Trophoblast cell (in vitro differentiated cells and primary cell): Measurements from ENCODE around the gene AGBL5.
A peak's percentile ranks its signal among the peaks of the same experiment; 100 is the strongest.

Source experiments
- DNase-seq, 2 donors: peaks; one replicate each; pipeline ENCODE4 v3.0.0-alpha.2; 2016
- H2AFZ ChIP-seq: 2 replicates; pipeline ENCODE4 v1.6.1; 2013; ENCODE audit warnings: low read length, moderate library complexity, mild to moderate bottlenecking; ENCODE audit not compliant: insufficient read depth, poor library complexity
- H2AK5ac ChIP-seq: 2 replicates; pipeline ENCODE4 v1.6.1; 2013; ENCODE audit warnings: mild to moderate bottlenecking, low read length
- H2BK120ac ChIP-seq: 2 replicates; pipeline ENCODE4 v1.6.1; 2013; ENCODE audit warnings: low read length, mild to moderate bottlenecking, moderate library complexity; ENCODE audit not compliant: insufficient read depth, poor library complexity
- H2BK12ac ChIP-seq: 2 replicates; pipeline ENCODE4 v1.6.1; 2013; ENCODE audit warnings: mild to moderate bottlenecking, low read length, moderate library complexity
- H2BK5ac ChIP-seq: 2 replicates; pipeline ENCODE4 v1.6.1; 2013; ENCODE audit warnings: low read length, low read depth, moderate library complexity, mild to moderate bottlenecking; ENCODE audit not compliant: poor library complexity
- H3K14ac ChIP-seq: 2 replicates; pipeline ENCODE4 v1.6.1; 2013; ENCODE audit warnings: mild to moderate bottlenecking, low read length
- H3K18ac ChIP-seq: 2 replicates; pipeline ENCODE4 v1.6.1; 2013; ENCODE audit warnings: mild to moderate bottlenecking, low read length
- H3K23ac ChIP-seq: 2 replicates; pipeline ENCODE4 v1.6.1; 2013; ENCODE audit warnings: low read length
- H3K27ac ChIP-seq: 2 replicates; pipeline ENCODE4 v1.5.1; 2013; ENCODE audit warnings: low read depth, mild to moderate bottlenecking, inconsistent platforms, low read length, moderate library complexity
- H3K27me3 ChIP-seq: 2 replicates; pipeline ENCODE4 v1.6.1; 2013; ENCODE audit warnings: inconsistent platforms, mild to moderate bottlenecking, low read length, moderate library complexity; ENCODE audit not compliant: insufficient read depth
- H3K36me3 ChIP-seq, 2 experiments: 1 replicate in 1 of 2; 2 replicates in 1 of 2; pipeline ENCODE4 v1.6.1; 2013; ENCODE audit warnings: low read length in 2 of 2, mild to moderate bottlenecking in 2 of 2, moderate library complexity in 1 of 2; ENCODE audit not compliant: insufficient read depth in 2 of 2, control insufficient read depth in 1 of 2
- H3K4ac ChIP-seq: 2 replicates; pipeline ENCODE4 v1.6.1; 2013; ENCODE audit warnings: low read depth, mild to moderate bottlenecking, low read length, moderate library complexity
- H3K4me1 ChIP-seq, 2 experiments: 1 replicate in 1 of 2; 2 replicates in 1 of 2; pipeline ENCODE4 v1.6.1; 2013; ENCODE audit warnings: low read length in 2 of 2, mild to moderate bottlenecking in 2 of 2, moderate library complexity in 1 of 2; ENCODE audit not compliant: insufficient read depth in 2 of 2, control insufficient read depth in 1 of 2
- H3K4me2 ChIP-seq: 2 replicates; pipeline ENCODE4 v1.6.1; 2013; ENCODE audit warnings: inconsistent platforms, mild to moderate bottlenecking, low read length, moderate library complexity
- H3K4me3 ChIP-seq: 2 replicates; pipeline ENCODE4 v1.5.1; 2013; ENCODE audit warnings: mild to moderate bottlenecking, low read depth, low read length, inconsistent platforms
- H3K79me1 ChIP-seq: one replicate; pipeline ENCODE4 v1.6.1; 2013; ENCODE audit warnings: low read length
- H3K79me2 ChIP-seq: 2 replicates; pipeline ENCODE4 v1.6.1; 2013; ENCODE audit warnings: low read length, mild to moderate bottlenecking; ENCODE audit not compliant: control insufficient read depth, insufficient read depth, poor library complexity
- H3K9ac ChIP-seq: 2 replicates; pipeline ENCODE4 v1.6.1; 2013; ENCODE audit warnings: mild to moderate bottlenecking, low read length
- H3K9me3 ChIP-seq: 2 replicates; pipeline ENCODE4 v1.6.1; 2013; ENCODE audit warnings: low read depth, mild to moderate bottlenecking, control low read depth, inconsistent platforms, low read length; ENCODE audit not compliant: insufficient read depth
- H4K12ac ChIP-seq: 2 replicates; pipeline ENCODE4 v1.6.1; 2013; ENCODE audit warnings: low read depth, mild to moderate bottlenecking, low read length, moderate library complexity
- H4K8ac ChIP-seq: 2 replicates; pipeline ENCODE4 v1.6.1; 2013; ENCODE audit warnings: low read depth, mild to moderate bottlenecking, low read length, moderate library complexity
- H4K91ac ChIP-seq: one replicate; pipeline ENCODE4 v1.6.1; 2013; ENCODE audit warnings: low read depth, mild to moderate bottlenecking, low read length, moderate library complexity
- WGBS: extraction: QIAGEN DNeasy Blood & Tissue Kit; methylation state at CpG from one replicate; pipeline ENCODE4 v1.1.7; 2013; ENCODE audit warnings: missing lambda C conversion rate; ENCODE audit not compliant: insufficient read length, insufficient coverage; ENCODE audit errors: extremely low coverage; 5-methylcytosine and 5-hydroxymethylcytosine counted together

AGBL5 gene

DNA sequence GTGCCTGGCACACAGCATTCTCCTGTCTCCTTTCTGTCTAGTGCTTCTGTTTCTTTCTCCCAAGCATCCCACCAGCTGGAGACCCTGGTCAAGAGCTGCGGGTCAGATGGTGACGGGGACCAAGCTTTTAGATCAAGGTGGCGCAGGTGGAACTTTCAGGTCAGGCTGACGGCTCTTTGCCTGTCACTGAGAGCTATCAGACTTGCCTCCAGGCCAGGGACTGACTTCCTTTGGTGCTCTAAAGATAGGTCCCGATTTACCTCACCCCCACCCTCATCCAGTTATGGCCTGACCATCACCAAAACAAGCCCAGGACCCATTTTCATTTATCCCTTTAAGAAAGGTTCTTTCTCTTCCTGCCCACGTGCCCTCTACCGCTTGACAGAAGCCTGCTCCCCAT, 25.8 kb downstream of the AGBL5 start:
- Histone ChIP-seq H3K23ac (no peak overlapping the region), H3K4me1 (peaks cover 7 to 12% of the 10 kb centered on the region in 2 experiments), H3K4me2 (no peak overlapping the region), H3K79me1 (peaks cover 10% of the 10 kb centered on the region), H3K27me3 (no peaks in the 10 kb centered on the region), H4K91ac (no peak overlapping the region), H2BK12ac (no peak overlapping the region), H3K4me3 (no peak overlapping the region), H3K14ac (no peak overlapping the region), H3K9ac (no peak overlapping the region), H2BK120ac (no peak overlapping the region), H2BK5ac (no peak overlapping the region), H3K18ac (no peak overlapping the region), H3K4ac (no peak overlapping the region), H3K27ac (no peak overlapping the region), H4K8ac (no peak overlapping the region), H4K12ac (no peak overlapping the region), H3K36me3 (no peaks in the 10 kb centered on the region), H3K9me3 (no peaks in the 10 kb centered on the region), H2AFZ (no peak overlapping the region), H2AK5ac (no peak overlapping the region), H3K79me2 (peaks cover 2% of the 10 kb centered on the region)
- DNase-seq: no peak
- WGBS: no CpG with 5 or more reads among the region's 7 CpGs

DNA sequence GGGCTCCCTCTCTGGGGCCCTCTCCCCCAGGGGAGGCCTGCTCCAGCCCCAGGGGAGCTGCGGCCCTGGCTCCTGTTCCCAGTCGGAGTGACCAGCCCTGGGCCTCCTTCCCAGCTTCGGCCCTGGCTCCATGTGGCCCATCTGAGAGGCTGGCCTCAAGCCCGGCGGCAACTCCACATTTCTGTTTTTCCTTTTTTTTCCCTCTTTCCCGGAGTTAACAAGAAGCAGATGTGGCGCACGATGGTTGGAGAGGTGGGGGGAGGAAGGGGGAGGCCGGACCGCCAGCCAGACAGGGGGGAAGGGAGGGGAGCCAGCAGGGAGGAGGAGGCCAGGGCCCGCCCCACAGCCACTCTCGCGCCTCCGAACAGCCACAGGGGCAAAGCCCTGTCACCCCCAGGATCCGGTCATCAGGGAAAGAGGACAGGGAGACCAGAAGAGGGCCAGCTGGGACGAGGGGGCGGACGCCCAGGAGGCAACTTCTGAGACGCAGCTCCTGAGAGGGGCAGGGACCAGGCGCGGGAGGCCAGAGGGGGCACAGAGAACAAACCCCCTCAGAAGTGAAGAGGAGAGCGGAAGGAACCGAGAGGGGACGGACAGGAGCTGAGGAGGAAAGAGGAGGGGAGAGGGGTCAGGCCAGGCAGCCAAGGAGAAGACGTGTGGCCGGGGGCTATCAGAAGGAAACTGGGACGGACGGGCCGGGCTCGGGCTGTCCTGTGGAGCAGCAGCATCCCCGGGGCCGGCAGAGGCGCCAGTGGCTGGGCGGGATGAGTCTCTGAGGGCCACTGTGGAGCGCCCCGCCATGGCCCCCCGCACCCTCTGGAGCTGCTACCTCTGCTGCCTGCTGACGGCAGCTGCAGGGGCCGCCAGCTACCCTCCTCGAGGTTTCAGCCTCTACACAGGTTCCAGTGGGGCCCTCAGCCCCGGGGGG, 27.1 kb downstream of the AGBL5 start, which contains the start of gene EMILIN1:
TSS of gene EMILIN1 (plus strand) at position 349 of the 928 bp plus-strand sequence. CDS start at position 800, 451 bp downstream.
- H3K27ac ChIP-seq: no peak within 1 kb of the TSS
- H2BK120ac ChIP-seq: no peak within 1 kb of the TSS
- no peak within 1 kb of the TSS for H3K14ac ChIP-seq
- H3K18ac ChIP-seq: no peak within 1 kb of the TSS
- H3K36me3 ChIP-seq: no peaks in the 10 kb centered on the region
- no peak within 1 kb of the TSS for H2BK5ac ChIP-seq
- H3K9me3 ChIP-seq: no peaks in the 10 kb centered on the region
- H2AFZ ChIP-seq: no peak within 1 kb of the TSS
- DNase-seq: no peak
- H3K4ac ChIP-seq: no peak within 1 kb of the TSS
- no peak within 1 kb of the TSS for H2AK5ac ChIP-seq
- H3K4me2 ChIP-seq: no peak within 1 kb of the TSS
- H3K4me1 ChIP-seq: peaks cover 3 to 8% of the 10 kb centered on the region in 2 experiments
- H3K23ac ChIP-seq: no peak within 1 kb of the TSS
- peaks cover 3% of the 10 kb centered on the region for H3K79me1 ChIP-seq
- WGBS: no CpG with 5 or more reads among the region's 41 CpGs
- H4K8ac ChIP-seq: peak within 1 kb of the TSS; percentile 32
- peak within 1 kb of the TSS; percentile 18 for H4K91ac ChIP-seq
- no peak within 1 kb of the TSS for H4K12ac ChIP-seq
- no peak within 1 kb of the TSS for H3K9ac ChIP-seq
- no peaks in the 10 kb centered on the region for H3K27me3 ChIP-seq
- peaks cover 2% of the 10 kb centered on the region for H3K79me2 ChIP-seq
- H2BK12ac ChIP-seq: no peak within 1 kb of the TSS
- no peak within 1 kb of the TSS for H3K4me3 ChIP-seq

DNA sequence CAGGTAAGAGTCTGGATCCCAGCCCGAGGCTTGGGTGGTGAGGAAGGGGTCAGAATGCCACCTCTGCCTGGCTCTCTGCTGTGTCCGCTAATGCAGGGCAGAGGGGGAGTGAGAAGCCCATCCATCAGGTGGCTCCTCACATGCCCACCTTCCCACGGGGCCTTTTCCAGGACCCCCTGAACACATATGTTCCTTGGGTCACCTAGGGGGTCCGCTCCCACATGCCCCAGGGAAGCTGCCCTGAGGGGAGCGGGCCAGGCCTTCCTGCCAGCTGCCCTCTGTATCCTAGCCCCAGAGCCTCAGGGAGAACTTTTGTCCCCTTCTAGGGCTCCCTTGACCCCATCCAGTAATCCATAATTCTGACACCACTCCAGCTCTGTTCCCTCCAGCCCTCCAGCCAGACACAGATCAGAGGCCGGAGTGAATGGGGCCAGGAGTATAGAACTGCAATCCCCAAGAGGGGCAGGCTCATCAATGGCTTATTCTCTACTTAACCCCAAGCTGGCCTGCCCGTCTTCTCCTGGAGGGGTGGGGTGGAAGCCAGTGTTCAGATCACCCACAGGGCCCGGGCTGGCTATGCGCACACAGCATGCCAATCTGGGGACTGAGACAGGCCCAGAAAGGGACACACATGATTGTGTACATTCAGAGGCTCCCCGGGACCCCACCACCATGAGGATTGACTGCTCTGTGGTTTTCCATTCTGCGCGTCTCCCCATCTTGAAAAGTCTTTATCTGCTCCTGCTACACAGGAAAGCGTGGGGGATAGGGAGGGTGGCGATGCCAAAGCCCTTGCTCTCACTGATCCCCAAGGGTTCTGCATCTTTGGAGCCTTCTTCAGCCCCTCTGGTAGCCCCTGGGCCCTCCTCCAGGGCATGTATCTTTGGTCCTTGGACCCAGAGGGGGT, 28.0 kb downstream of the AGBL5 start:
- no CpG with 5 or more reads among the region's 14 CpGs for WGBS
- H4K12ac ChIP-seq: no peak overlapping the region
- no peak overlapping the region for H3K23ac ChIP-seq
- H2AK5ac ChIP-seq: no peak overlapping the region
- H2AFZ ChIP-seq: no peak overlapping the region
- H2BK5ac ChIP-seq: no peak overlapping the region
- no peak overlapping the region for H3K27ac ChIP-seq
- no peak overlapping the region for H2BK12ac ChIP-seq
- no peak overlapping the region for H4K8ac ChIP-seq
- no peak overlapping the region for H4K91ac ChIP-seq
- peaks cover 2% of the 10 kb centered on the region for H3K79me2 ChIP-seq
- H3K9me3 ChIP-seq: no peaks in the 10 kb centered on the region
- peaks cover 3% of the 10 kb centered on the region for H3K79me1 ChIP-seq
- no peak for DNase-seq
- no peak overlapping the region for H3K4me3 ChIP-seq
- H3K4me2 ChIP-seq: no peak overlapping the region
- H3K27me3 ChIP-seq: no peaks in the 10 kb centered on the region
- no peaks in the 10 kb centered on the region for H3K36me3 ChIP-seq
- no peak overlapping the region for H3K4ac ChIP-seq
- no peak overlapping the region for H3K14ac ChIP-seq
- H2BK120ac ChIP-seq: no peak overlapping the region
- H3K9ac ChIP-seq: no peak overlapping the region
- peaks cover 3 to 8% of the 10 kb centered on the region in 2 experiments for H3K4me1 ChIP-seq
- H3K18ac ChIP-seq: no peak overlapping the region

DNA sequence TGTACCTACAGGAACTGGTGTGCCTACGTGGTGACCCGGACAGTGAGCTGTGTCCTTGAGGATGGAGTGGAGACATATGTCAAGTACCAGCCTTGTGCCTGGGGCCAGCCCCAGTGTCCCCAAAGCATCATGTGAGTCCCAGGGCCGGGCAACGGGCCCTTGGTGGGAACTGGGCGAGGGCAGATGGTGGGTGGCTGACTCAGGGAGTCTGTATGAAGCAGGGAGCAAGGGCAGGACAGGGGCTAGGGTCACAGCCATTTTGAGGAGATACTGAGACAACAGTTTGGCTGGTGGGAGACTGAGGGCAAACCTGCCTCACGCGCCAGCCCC, 28.6 kb downstream of the AGBL5 start:
- Histone ChIP-seq H3K4ac (no peak overlapping the region), H2BK120ac (no peak overlapping the region), H3K14ac (no peak overlapping the region), H3K9me3 (no peaks in the 10 kb centered on the region), H2BK5ac (no peak overlapping the region), H3K27me3 (no peaks in the 10 kb centered on the region), H3K18ac (no peak overlapping the region), H3K4me3 (no peak overlapping the region), H4K91ac (no peak overlapping the region), H3K79me2 (peaks cover 2% of the 10 kb centered on the region), H2AFZ (no peak overlapping the region), H3K36me3 (no peaks in the 10 kb centered on the region), H3K4me2 (no peak overlapping the region), H2AK5ac (no peak overlapping the region), H4K8ac (peak overlapping the region; percentile 6), H3K4me1 (peaks cover 3 to 8% of the 10 kb centered on the region in 2 experiments), H3K27ac (no peak overlapping the region), H3K79me1 (peaks cover 3% of the 10 kb centered on the region), H3K23ac (no peak overlapping the region), H3K9ac (no peak overlapping the region), H4K12ac (no peak overlapping the region), H2BK12ac (no peak overlapping the region)
- no peak for DNase-seq
- WGBS: no CpG with 5 or more reads among the region's 7 CpGs
